Stimulated activated CD8-positive, alpha-beta memory T cell treated with anti-CD3 and anti-CD28 coated beads, Interleukin-12 subunit alpha, Interleukin-12 subunit beta, amount 100 ng/mL, for 24 hours (primary cell): ENCODE data around the gene SLC25A51.
"Not testable (repeated sequence)": the region's sequence is repeated elsewhere in the genome, so short reads cannot be mapped to it uniquely, and the experiment has no call there.

Experiments used
- DNase-seq: peaks from one replicate; pipeline ENCODE4 v3.0.0-alpha.2; 2020; ENCODE audit errors: extremely low read depth

Gene SLC25A51

DNA sequence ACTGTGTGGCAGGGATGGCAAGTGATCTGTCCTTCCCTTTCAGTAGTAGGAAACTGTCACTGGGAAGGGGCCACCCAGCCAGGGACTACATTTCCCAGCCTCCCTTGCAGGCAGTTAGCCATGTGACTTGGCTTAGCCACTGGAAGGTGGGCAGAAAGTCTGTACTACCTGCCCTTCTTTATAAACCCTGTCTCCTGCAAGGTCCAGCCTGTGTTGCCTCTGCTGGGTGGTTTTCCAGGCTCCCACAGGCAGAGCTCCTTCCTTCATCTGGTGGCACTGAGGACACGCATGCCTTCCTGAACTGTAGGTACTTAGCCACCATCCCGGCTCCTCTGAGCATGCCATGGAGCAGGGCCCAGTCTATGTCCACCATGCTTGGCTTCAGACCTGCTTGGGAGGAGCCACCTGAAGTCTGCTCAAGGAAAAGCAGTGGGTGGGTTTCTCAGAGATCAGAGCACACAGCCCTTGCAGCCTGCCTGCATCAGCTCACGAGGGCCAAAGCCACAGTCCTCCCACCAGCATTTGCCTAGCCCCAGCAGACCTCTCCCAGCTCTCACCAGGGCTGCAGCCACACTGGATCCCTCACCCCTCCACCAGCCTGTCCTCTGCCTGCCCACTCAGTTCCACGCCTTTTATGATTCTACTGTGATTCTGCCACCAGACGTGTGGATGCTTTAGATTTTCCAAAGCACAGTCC is 16.7 kb upstream of the SLC25A51 start:
- DNase-seq, result no peak

GRCh38 chr9:37919956-37920335 is 16.0 kb upstream of the SLC25A51 start:
- DNase-seq, result no peak

- no peak for DNase-seq
Observed at GRCh38 chr9:37919246-37919955, 15.5 kb upstream of the SLC25A51 start.

GRCh38 chr9:37918665-37919170 is 14.8 kb upstream of the SLC25A51 start:
- no peak for DNase-seq

DNA sequence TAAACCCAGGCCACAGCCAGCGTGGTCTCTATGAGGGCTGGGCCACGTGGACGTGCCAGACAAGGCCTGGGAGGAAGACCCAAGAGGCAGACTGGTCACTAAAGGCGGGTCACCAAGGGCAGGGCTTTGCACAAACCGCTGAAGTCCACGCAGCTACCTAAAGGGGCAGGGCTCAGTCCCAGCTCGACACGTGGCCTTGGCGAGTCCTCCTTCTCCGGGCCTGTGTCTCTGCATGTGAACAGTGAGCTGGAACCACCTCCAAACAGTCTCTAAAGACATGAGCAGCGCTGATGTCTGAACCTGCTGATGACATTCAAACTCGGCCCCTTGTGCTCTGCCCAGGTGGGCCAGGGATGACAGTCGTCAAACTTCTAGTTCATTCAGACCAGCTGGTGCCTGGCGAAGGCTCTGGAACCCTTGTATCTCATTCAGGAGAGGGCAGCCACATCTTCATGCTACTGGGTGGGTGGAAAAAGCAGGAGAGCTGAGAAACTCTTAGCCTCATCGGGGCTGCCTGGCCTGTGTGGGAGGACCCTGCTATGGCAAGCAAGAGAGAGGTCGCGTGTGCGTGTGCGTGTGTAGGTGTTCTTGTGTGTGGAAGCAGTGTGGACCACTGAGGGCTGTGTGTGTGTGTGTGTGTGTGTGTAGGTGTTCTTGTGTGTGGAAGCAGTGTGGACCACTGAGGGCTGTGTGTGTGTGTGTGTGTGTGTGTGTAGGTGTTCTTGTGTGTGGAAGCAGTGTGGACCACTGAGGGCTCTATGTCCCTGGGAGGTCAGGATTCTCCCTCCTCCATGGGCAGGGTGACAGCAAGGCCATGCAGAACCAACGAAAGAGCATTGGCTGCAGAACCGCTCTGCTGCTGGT is 14.1 kb upstream of the SLC25A51 start:
- DNase-seq, result no peak

DNA sequence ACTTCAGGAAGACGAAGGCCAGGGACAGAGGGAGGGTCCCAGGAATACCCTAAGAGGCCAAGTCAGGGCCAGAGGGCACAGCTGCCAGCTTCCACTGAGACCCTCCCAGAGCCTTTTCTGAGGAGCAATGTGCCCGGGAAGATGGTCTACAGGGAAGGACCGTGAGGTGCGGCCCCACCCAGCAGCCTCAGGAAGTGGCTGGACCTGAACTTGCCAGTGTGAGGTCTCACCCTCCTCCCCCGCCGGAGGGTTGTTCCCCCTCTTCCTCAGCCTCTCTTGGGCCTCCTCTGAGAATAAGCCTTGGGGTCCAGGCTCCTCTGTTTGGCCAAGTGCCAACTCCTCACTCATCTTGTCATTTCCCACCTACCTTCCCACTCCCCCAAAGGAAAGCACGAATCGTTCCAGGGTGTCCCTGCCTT is 13.4 kb upstream of the SLC25A51 start:
- no peak for DNase-seq

DNA sequence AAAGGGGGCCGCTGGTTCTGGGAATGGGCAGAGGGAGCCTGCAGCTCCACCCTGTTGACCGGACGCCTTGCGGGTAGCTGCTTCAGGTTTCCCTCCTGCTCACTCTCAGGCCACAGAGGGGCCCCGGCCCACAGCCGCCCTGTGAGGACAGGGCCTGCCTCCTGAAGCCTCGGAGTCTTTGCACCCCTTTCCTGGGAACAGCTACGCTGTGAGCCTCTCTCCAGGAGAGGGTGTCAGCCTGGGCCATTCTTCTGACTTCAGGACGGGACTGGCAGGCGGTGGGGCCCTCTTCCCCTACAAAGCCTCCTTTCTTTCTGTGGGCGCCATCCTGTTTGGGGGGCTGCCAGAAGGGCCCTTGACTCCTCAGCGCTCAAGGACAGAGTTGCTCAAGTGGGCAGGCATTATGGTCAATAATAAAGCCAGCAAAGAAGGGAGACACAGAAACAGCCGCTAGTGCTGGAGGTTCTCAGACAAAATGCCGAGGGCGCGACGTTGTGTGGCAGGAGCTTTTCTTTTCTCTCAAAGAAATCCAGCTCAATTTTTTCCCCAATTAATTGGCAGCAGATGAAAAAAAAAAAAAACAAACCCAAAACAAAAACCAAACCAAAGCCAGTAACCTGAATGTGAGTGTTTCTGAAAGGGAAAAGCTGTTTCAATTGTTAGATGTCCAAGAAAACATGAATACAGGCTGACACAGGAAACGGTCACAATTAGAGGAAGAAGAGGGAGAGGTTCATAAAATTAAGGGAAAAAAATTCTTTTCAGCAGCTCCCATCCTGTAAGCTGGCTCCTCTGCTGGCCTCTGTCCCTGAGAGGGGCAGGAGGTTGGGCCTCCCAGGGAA is 12.8 kb upstream of the SLC25A51 start:
- no peak for DNase-seq

GRCh38 chr9:37915911-37916470 is 12.1 kb upstream of the SLC25A51 start:
- no peak for DNase-seq

DNA sequence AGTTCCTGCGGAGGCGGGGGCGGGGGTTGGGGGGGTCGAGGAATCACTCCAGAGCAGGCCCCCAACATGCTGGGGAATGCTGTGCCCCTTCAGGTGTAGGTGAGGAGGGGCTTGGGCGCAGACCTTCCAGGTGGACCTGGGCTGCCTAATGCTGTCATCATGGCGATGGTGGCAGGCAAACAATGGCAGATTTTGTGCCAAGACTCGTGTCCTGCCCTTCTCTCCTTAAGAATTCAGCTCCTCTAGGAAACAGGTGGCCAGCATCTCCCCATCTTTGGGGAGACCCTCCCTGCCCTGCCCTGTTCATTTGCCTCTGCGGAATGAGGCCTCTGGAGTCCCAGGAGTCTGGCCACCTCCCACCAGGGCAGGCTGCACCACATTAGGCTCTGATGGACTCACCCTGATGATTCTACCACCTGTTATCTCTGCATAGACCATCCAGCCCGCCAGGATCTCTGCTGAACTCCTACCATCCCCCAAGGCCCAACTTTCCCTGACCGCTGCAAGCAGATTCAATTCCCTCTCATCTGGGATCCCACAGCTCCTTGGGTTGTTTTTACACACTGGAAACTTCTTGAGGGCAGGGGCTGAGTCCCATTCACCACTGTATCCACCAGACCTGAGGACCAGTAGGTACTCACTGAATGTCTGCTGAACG is 10.9 kb upstream of the SLC25A51 start:
- no peak for DNase-seq

DNA sequence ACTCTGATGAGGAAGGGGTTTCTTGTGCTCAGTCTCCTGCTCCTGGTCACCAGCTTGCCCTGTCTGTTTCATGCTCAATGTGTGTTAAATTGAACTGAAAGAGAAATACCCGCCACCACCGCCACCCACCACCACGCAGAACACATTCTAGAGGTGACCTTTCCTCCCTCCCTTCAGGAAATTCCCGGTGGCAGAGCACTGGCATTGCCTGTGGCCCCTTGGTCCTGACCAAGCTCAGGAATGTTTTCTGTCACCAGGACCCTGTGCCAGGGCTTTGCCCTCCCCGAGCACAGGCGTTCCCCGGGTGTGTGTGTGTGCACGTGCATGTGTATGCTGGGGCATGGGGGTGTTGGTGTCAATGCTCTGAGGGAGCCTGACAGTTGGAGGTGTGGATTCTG is 10.2 kb upstream of the SLC25A51 start:
- no peak for DNase-seq

- peak; percentile 45 for DNase-seq
Observed at GRCh38 chr9:37913480-37914153, 9.7 kb upstream of the SLC25A51 start.

DNA sequence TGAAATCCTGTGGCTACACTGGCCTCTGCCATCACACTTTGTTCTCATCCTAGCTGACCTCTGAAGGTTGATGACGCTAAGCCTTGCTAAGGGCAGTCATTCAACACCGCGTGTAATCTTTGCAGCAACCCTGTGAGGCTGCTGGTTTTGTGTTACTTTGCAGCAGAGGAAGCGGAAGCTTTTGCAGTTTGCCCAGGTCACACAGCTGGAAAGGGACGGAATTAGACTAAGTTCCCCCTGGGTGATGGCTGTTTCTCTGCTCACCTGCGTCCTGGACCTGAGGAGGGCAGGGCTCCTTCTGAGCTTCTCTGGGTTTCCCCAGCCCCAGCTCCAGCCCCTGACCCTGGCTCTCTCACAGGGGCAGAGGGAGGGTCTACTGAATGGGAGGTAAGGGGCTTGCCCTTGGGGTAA is 7.3 kb upstream of the SLC25A51 start:
- DNase-seq, result no peak

DNA sequence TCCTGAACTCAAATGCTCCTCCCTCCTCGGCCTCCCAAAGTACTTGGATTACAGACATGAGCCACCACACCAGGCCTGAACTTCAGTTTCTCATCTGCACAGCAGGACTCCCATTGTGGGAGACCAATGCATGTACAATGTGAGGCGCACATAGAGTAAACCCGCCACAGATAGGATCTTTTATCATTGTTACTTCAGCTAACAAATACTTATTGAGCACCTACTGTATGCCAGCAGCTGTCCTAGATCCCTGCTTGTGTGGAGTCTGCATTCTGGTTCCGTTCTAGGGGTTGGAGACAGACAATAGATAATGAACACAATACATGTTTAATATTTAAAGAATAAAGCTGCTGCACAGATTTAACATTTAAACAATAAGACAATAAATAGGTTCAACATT is 6.3 kb upstream of the SLC25A51 start:
- DNase-seq, result no peak

GRCh38 chr9:37909836-37910235 is 5.9 kb upstream of the SLC25A51 start:
- DNase-seq, result not testable (repeated sequence)

DNA sequence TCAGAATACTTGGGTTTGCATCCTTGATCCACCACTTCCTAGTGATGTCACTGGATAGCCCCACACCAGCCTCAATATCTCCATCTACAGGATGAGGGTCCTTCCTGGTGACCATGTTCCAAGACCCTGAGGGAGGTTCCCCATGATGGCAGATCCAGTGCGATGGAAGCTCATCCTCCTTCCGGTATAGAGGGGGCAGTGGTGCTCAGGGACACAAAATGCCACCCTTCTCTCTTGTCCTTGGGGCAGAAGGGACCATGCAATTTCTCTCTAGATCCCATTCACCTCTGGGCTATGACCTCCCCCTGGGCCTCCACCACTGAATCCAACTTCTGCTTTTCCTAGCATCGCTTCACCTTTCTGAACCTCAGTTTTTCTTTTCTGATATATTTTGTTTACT is 5.4 kb upstream of the SLC25A51 start:
- DNase-seq, result no peak

- no peak for DNase-seq
Observed at GRCh38 chr9:37908698-37909186, 4.8 kb upstream of the SLC25A51 start.

- DNase-seq, result no peak
Observed at GRCh38 chr9:37908283-37908682, 4.4 kb upstream of the SLC25A51 start.

DNA sequence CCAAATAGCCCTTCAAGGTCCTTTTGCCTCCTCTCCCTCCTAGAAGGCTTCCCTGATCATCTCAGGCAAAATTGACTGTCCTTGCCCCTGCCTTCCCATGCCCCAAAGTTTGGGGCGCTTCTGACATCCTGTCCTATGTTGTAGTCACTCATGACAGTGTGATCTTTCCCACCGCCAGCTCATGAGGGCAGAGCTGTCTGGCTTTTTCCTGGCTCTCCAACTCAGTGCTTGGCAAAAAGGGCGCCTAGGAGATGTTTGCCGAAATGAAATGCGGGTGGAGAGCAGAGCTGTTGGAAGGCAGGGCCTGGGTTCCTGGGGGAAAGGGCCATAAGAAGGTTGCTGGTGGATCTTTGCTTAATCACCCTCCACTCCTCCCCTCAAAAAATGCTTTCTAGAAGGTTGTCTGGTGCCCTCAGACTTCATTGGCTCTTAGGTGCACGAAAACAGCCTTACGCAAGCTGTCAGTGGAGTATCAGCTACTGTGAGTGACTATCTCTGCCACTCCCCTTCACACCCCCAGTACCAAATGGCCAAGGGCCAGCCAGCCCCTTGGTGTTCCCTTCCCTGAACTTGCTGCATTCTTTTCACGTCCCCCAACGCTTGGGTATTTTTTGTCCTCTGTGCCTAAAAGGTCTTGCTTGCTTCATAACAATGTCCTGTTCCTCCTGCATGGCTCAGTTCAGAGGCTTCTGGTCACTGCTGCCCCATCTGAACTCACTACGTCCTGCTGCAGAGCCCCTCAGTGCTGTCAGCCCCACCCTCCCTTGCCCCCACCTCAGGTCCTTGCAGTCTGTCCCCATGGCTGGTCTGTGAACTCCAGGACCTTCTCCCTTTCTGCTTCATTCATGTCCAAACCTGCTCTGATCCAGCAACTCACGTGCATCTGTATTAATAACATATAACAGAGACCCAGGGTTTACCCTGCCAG is 2.6 kb upstream of the SLC25A51 start:
- DNase-seq, result no peak

DNA sequence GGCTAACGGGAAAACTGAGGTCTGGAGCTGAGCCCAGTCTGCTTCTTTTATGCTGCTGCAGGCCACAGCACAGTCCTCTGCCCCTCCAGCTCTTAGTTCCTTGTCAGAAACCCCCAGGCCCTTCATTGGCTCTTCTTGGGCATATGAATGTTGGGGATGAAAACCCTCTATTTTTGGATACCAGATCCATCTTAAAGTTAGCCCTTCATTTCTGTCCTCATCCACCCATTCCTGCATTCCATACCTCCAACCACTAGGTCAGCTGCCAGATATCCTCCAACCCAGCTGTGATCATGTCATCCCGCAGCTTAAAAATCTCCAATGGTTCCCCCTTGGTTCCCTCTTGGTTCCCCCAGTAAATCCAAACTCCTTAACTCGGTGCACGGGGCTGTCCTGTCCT is 1.8 kb upstream of the SLC25A51 start:
- no peak for DNase-seq
